ENCODE data around the gene FAM229A.
"Not testable (repeated sequence)": the region's sequence is repeated elsewhere in the genome, so short reads cannot be mapped to it uniquely, and the experiment has no call there.

The FAM229A gene, protein sequence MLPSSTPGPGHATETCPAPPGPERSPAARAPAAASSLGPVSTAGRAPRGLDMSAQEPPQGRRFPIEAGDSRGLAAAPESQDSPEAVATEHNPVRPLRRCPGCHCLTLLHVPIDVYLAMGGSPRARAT

DNA sequence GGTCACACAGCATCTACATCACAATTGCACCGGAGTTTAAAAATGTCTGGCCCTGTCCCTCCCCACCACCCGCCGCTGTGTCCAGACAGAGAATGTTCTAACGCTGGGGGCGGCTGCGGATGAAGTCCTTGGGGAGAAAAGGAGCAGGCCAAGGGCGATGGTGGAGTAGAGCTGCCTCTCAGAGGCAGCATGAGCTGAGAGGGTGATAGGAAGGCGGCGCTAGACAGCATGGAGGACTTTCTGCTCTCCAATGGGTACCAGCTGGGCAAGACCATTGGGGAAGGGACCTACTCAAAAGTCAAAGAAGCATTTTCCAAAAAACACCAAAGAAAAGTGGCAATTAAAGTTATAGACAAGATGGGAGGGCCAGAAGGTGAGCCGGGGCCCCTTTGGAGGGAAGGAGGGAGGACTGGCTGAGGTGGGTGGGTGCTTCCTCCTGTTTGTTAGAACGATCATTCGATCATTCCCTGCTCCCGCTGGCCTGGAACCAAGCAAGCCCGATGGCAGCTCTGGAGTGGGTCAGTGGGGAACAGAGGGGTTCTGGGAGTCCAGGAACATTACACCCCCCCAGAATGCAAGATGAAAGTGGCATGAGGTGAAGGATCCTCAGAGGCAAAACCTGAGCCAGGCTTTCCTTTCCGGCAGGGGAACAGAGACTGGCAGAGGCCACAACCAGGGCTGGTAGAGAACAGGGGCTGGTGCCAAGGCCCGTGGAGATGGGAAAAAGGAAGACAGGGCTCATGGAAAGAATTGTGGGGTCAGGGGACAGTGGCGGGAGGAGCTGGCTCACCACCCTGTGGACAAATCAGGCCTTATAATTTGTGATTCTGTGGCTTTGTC, at the start of gene FAM229A, which contains the start of gene TSSK3:
Gene FAM229A, minus strand, starts transcription at position 12 of the 840 bp plus-strand sequence. CDS start 394 bp downstream, outside the sequence.
Gene TSSK3, plus strand, starts transcription at position 66 of the 840 bp plus-strand sequence. Its CDS starts 163 bp downstream, at position 229.
- DNase-seq = no peak

DNA sequence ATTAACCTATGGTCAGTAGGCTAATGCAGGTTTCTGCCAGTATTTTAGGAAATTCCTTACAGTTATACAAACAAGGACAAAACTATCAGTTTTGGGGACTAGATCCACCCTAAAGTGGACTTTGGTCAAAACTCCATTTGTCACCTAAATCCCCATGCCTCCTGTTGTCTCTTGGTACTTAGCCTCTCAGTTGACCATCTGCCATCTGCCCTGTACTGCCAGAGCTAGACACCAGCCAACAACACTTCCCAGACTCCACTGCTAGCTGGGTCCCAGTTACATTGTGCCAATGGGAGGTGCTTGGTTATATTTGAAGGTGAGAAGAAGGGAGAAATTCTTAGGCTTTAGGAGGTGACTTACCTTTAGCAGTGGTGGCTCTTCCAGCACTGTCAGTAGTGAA, 49.0 kb upstream of the FAM229A start:
- DNase-seq = no peak

DNA sequence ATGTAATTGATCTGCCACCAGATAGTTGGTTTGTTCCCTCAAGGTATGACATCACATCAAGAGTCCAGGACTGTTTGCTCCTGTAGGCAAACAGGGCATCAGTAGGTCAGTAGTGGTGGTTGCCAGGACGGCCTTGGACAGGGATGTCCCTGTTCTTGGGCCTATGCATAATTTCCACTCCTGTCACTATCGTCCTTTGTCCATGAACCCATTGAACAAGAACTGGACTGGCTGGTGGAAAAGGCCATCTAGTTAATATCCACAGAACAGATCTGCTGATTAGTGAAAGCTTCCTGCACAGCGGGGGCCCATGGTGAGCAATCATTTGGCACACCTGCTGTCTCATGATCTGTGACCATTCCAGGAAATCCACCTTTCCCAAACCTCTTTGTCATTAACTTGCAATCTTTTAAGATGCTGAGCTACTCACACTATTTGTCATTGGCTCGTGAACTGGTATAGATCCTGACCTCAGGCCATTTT, 44.4 kb upstream of the FAM229A start:
- DNase-seq = peak; percentile 75

DNA sequence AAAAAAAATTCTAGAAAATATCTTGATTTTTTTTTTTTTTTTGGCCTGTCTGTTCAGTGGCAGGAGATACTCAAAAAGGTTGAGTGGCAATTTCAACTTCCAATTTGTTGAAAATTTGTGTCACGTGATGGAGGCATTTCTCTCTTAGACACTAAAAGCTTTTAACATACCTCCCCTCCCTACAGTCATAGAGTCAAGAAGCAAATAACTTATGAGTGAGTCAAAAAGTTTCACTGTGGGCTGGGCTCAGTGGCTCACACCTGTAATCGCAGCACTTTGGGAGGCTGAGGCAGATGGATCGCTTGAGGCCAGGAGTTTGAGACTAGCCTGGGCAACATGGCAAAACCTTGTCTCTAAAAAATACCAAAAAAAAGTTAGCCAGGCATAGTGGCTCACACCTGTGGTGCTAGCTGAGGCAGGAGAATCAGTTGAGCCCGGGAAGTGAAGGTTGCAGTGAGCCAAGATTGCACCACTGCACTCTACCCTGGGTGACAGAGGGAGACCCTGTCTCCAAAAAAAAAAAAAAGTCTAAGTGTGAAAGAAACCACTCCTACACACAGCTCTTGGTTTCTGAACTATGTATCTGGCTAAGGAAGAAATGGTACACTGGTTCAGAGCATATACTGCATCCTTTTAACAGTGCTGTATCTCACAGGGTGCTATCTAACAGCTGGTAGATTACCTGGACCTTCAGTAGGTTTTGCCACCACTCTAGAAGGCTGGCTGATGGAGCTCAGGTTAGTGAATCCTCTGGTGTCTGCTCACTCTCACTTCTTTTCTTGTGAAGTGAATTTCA, 43.6 kb upstream of the FAM229A start:
- no peak for DNase-seq

DNA sequence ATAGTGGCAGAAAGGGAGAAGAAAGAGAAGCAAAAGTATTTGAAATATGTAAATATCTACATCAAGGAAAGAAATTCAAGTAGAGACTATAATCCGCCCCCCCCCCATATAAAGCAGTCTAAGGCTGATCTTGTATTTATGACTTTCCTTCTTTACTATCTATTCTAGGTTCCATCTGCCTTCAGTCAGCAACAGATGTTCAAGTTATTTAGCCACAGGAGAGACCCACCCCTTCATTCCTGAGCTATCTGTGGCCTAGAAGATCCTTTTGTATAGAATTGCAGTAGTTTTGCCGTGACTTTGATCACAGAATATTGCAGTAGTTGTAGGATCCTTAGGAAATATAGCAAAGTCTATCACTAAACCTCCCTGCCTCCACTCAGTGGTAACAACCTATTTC, 42.7 kb upstream of the FAM229A start:
- DNase-seq = no peak

DNA sequence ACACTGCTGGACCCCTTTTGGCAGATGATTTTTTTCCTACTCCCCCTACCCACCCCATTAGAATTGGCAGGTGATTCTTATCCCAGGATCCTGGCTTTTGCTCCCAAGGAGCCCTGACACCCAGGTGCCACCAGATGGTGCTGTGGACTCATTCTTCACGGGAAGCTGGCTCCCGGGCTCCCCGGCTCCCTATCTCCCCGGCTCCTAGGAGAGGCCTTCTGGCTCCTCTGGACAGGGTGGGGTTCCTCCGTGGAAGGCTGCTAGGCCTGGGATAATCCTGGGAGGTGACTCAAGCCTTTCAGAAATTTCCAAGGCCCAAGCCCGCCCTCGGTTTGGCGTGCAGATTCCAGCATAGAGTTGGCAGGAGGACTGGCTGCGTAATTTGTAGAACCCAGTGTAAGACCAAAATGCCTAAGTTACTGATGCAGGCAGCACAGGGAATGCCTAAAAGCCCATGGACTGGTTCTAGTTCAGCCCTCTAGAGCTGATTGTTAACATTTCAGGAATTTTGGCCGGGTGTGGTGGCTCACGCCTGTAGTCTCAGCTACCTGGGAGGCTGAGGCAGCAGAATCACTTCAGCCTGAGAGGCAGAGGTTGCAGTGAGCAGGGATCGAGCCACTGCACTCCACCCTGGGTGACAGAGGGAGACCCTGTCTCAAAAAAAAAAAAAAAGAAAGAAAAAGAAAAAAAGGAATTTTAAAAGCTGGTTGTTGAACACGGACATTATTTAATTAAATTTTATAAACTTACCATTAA, 38.8 kb upstream of the FAM229A start:
- DNase-seq = peak; percentile 70

DNA sequence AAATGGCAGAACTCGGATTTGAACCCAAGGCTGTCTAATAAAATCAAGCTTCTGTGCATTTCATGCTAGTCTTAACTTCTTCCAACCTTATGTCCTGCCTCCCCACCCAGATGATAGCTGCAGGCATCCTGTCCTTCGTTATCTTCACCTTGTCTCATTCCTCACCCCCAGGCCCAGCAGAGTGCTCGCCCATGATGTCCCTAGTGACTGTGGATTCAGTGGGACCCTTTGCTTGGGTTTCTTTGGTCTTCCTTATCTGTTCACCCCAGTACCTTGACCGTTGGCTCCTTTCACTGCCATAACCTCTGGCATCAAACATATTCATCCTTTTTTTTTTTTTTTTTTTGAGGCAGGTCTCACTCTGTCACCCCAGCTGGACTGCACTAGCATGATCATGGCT, 37.6 kb upstream of the FAM229A start:
- DNase-seq = no peak

DNA sequence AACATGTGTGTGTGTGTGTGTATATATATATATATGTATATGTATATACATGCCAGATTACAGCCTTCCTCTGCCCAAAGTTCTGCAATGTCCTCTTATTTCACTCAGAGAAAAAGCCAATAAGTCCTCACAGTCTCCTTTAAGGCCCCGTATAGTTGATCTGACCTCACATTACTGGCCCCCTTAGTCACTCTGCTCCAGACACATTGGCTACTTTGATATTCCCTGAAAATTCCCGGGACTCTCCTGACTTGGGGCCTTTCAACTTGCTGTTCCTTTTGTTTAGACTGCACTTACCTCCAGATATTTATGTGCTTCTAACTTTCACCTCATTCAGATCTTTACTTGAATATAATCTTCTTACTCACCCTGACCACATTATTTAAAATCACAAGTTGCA, 36.1 kb upstream of the FAM229A start:
- no peak for DNase-seq

DNA sequence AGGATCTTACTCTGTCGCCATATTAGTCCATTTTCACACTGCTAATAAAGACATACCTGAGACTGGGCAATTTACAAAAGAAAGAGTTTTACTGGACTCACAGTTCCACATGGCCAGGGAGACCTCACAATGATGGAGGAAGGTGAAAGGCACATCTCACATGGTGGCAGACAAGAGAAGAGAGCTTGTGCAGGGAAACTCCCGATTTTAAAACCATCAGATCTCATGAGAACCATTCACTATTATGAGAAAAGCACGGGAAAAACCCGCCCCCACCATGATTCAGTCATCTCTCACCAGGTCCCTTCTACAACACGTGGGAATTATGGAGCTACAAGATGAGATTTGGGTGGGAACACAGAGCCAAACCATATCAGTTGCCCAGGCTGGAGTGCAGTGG, 34.2 kb upstream of the FAM229A start:
- DNase-seq = not testable (repeated sequence)

DNA sequence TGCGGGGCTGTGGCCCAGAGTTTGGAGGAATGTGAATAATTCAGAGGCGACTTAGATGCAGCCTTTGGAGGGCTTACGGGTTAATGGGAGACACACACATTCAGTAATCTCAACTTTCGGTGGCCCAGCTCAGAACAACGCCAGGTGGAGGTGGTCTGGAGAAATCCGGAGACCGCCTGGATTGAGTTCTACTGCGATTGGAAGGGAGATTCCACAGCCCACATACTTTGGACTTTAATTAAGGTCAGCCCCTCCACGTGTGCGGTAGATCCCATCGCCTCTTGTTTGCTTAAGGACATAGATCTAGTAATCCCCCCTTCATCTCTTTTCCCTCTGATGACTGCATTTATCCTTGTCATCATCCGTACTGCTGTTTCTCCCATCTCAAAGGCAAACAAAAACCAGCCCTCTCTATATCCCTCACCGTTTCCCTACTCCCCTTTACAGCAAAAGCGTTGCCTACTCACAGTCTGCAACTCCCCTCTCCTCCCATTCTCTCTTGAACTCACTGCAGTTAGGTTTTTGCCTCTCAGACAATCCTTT, 32.7 kb upstream of the FAM229A start:
- DNase-seq = no peak

DNA sequence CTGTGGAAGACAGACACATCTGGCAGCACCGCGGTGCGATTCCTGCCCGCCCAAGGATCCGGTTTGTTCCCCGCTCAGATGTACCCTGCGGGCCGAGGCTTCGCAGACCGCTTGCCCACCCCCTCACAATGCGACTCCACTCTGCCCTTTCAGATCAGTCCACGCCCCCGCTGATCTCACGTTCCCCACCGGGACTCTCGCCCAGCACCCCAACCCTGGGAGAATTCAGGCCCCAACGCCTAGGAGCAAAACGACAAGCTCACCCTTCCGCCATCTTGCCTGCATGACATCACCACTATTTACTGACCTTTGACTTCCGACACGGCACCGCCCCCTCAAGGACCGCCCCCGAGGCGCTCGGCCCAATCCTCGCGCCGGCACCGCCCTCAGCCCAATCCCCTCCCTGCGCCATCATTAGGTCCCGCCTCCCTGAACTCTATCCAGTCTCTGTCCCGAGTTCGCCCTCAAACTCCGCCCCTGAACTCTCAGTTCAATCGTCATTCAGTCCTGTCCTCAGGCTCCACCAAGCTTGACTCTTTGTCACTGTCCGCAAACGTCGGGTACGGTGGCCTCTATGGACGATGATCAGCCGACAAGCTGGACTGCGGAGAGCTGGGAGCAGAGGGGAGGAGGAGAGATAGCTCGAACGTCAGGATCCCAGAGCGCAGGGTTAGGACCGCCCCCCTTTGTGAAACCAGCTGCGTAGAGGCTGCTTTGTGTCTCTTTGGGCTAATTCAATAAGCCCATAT, 32.0 kb upstream of the FAM229A start, which contains the start of gene BSDC1:
Gene BSDC1, minus strand, starts transcription at position 301 of the 749 bp plus-strand sequence. Its CDS starts 27 bp downstream, at position 274.
- DNase-seq = peak; percentile 98

DNA sequence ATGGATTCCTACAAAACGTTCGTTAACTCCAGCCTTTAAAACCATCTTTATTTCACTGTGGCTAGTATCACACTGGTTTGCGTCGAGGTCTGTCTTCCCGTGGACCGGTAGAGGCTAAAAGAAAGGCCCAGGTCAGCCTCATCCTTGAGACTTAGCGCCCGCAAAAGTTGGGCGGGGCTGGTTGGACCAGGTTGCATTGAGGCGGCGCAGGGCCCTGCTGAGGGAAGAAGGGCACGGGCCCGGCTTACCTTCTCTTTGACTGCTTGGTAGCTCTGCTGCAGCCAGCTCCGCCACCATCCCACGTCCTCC, 31.5 kb upstream of the FAM229A start:
- peak; percentile 57 for DNase-seq

DNA sequence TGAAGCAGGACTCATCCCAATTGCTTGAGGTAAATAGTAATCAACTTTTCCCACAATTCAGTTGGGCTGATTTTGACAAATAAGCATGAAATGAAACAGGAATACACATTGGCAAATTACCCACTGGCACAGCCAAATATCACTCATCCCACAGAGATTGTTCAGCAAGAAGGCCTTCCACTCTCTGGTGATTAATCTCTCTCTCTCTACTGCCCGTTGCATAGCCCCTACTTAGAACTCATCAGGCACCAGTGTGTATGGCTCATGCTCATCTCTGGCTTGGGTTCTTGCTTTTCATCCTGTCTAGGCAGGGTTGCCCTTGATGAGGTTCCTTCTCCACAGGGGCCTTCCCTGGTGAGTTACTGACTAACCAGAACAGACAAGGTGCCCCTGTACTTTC, 30.9 kb upstream of the FAM229A start:
- DNase-seq = peak; percentile 0

DNA sequence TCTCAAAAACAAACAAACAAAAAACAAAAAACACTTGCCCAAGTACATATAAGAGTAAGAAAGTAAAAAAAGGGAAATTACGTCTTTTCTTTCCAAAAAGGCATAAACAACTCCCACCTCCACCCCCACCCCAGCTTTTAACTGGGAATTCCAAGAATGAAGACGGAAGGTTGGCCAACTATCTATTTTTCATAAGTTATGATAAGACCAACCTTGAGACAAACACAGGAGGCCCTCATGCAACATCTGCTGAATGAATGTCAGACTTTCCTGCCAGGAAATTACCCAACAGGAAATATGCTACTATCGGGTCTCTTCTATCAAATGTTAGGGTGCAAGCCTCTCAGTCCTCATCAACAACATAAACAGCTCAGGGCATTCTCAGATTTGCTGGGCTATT, 30.0 kb upstream of the FAM229A start:
- no peak for DNase-seq

DNA sequence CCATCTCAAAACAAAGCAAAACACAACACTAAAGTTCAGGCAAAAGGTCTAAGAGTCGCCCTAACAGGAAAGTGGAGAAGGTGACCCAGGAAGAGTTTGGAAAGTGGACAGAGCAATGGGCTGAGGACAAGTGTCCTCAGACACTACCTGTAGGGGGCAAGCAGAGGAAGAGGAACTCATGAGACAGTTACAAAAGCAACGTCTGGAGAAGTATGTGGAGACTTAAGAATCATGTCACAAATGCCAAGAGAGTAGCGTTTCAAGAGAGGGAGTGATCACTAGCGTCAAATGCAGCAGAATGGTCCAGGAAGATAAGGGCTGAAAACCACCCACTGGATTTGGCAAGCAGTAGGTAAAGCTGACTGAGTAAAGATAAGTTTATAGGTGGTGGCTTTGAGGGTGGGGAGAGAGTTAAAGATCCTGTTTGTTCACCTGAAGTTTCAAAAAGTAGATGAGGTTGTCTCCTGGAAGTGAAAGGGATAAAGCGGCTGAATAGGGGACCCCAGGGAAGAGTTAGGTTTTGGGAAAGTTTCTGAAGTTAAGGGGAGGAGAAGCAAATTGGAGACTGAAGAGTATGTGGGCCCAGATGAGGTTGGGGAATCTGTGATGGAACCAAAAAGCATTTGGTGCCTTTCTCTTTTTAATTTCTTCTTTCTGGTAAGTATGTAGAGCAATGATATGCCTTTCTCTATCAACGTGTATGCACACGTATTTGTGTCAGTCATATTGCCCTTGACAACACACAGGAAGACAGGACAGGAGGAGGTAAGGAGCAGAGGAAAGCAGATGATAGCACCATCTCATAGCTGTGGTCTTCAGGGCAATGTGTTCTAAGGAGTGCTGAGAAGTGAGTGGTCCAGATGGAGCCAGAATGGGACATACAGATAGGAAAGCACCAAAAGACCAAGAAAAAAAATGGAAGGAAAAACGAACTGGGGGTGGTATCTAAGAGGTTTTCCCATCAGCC, 28.9 kb upstream of the FAM229A start:
- DNase-seq = no peak

DNA sequence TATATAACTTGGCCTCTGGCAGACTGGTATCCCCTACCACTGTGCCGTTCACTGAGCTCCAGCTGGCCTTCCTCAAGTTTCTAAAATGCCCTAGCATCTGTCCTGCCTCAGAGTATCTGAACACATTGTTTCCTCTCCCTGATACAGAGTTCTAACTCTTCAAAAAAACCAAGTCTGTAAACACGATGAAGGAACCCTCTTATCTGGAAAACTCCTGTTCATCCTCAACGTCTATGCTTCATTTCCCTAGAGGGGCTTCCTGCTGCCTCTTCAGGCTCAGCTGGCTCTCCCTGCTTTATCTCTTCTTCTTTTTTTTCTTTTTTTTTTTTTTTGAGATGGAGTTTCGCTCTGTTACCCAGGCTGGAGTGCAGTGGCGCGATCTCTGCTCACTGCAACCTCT, 26.4 kb upstream of the FAM229A start:
- DNase-seq = no peak

DNA sequence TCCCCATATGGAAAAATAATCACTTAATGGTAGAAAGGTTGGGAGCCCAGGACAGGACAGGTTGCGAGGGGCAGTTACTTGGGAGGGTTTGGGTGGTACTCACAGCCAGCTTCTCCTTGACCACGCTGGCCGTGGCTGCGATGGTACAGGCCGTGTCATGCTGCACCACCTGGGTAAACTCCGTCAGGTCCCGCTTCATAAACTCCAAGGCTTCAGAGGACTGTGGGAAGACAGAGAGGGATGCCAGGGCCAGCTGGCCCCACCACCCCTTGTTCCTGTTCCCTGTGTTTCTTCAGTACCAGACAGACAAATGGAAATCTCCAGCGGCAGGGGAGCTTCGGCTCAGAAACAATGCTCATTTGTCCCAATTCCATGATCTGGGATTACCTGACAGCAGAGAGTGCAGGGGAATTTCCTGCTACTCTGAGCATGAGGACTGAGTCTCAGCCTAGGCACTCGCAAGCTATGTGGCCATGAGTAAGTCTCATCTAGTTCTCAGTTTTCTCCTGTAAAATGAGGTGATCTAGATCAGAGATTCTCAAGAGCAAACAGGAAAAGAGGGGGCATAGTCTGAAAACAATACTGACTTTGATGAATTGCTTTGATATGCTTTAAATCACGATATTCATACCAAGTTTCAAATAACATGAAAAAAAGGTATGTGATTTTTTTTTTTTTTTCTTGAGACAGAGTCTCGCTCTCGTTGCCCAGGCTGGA, 24.5 kb upstream of the FAM229A start:
- DNase-seq = no peak

DNA sequence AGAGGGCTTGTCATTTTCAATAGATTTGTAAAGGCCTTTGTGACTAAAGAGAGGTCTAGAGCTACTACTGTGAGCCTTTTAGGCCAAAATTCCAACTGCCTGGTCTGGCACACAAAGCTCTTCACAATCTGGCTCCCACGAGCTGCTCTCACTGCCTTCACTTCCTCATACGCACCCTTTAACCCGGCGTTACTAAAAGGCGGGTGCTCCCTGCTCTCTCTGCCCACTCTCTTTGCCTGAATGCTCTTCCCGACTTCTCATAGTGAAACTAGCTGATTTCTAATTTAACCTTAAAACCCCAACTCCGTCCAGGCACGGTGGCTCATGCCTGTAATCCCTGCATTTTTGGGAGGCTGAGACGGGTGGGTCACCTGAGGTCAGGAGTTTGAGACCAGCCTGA, 17.8 kb upstream of the FAM229A start:
- DNase-seq = no peak

DNA sequence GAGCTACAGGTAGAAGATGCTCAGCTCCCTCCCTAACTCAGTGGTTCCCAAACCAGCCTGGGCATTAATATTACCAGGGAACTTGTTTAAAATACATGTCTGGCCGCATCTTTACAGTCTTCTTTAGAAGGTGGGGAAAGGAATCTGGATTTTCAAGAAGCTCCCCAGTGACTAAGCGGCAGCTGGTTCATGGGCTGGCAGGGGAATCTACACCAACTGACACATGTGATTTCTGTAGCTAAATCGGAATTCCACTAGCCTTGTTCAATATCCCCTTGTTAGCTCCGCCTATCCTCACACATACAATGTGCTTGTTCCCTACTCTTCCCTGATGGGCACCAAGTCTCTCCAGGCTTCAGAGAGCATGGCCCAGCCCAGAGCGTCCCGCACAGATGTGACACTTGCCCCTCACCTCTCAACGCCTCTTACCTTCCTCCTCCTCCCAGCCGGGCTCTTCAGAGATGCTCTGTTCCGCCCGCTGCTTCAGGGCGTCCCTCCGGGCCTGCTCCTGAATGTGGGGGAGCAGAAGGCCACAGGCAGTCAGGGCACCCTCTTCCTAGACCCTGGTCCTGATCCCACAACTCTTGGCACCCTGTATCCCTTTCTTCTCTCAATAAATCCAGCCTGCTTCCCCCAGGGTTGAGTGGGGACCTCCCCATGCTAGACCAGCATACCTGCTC, 15.4 kb upstream of the FAM229A start:
- DNase-seq = no peak

Measured in NCI-H146 (cell line).